Pulmonary artery endothelial cell (primary cell): ENCODE data around the gene MRC1. TPM values are rescaled to one million over a fixed set of nuclear protein-coding genes. Genes with fewer than 3 reads are reported as not detected.

Source experiments
- total RNA-seq: library from RNA; depleted of rRNA; stranded (reverse); fragments of >200 nt; gene quantifications from 2 replicates; pipeline ENCODE4 v1.2.3, GENCODE V29; 2014

The MRC1 gene
- total RNA-seq, 1 donor from 2014 or later, result 2.4 TPM

Other genes with a start within 250 kb of the MRC1 start
- 25.8 and 33.4 TPM in 2 replicates for gene HACD1, start 192.0 kb upstream of the MRC1 start, total RNA-seq
- 12.5 and 17.5 TPM in 2 replicates for gene STAM, start 165.2 kb upstream of the MRC1 start, total RNA-seq
- gene TMEM236, start 57.1 kb upstream of the MRC1 start, total RNA-seq, result 0.07 and 0.11 TPM in 2 replicates
- gene SLC39A12, start 142.6 kb downstream of the MRC1 start, total RNA-seq, result not detected in 2 replicates